ENCODE results near the gene DEK. TPM values are rescaled to one million over a fixed set of nuclear protein-coding genes. Genes with fewer than 3 reads are reported as not detected.

The DEK gene
- total and polyA plus RNA-seq, 2 of the 13 experiments (the other 11 are each of a cell fraction or from before 2014, with no cell fraction given): 53.2 to 276 TPM

GRCh38 chr6:18265787-18266522 is 1.6 kb upstream of the DEK start (continued):
- TF ChIP-seq ZNF264 (CRISPR knock-in tag; IDR thresholded peaks at IDR 0.05): no peak
- TF ChIP-seq ETV5 (CRISPR knock-in tag; IDR thresholded peaks at IDR 0.05; ENCODE audit: borderline replicate concordance): no peak
- TF ChIP-seq KDM2A (CRISPR knock-in tag; IDR thresholded peaks at IDR 0.05; ENCODE audit: borderline replicate concordance, low read depth): no peak
- TF ChIP-seq SRSF4 (IDR thresholded peaks at IDR 0.05; ENCODE audit: low read depth, low read length, poor library complexity, severe bottlenecking): no peak
- 0 out of 2 replicates have a peak, but pooled peaks have one; percentile 30 for TF ChIP-seq SP4 (CRISPR knock-in tag; IDR thresholded peaks at IDR 0.05)
- TF ChIP-seq THAP9 (CRISPR knock-in tag; IDR thresholded peaks at IDR 0.05; ENCODE audit: borderline replicate concordance): no peak; the same call in 1 of the 2 replicates
- TF ChIP-seq ZFAT (CRISPR knock-in tag; conservative IDR thresholded peaks at IDR 0.05): no peak
- TF ChIP-seq ZNF441 (CRISPR knock-in tag; IDR thresholded peaks at IDR 0.05; ENCODE audit: borderline replicate concordance): no peak
- TF ChIP-seq GTF3A (CRISPR knock-in tag; conservative IDR thresholded peaks at IDR 0.05): no peak
- no peak for TF ChIP-seq HOXA5 (CRISPR knock-in tag; IDR thresholded peaks at IDR 0.05)
- no peak for TF ChIP-seq NCOA5 (CRISPR knock-in tag; IDR thresholded peaks at IDR 0.05)
- TF ChIP-seq TBX2 (CRISPR knock-in tag; IDR thresholded peaks at IDR 0.05; ENCODE audit: borderline replicate concordance): no peak
- TF ChIP-seq CSRNP1 (CRISPR knock-in tag; IDR thresholded peaks at IDR 0.05): 0 out of 2 replicates have a peak, but pooled peaks have one; percentile 29
- TF ChIP-seq SMAD1 (CRISPR knock-in tag; IDR thresholded peaks at IDR 0.05; ENCODE audit: borderline replicate concordance, low read depth): no peak
- TF ChIP-seq ZNF30 (CRISPR knock-in tag; IDR thresholded peaks at IDR 0.05): no peak
- no peak for TF ChIP-seq ZNF615 (CRISPR knock-in tag; IDR thresholded peaks at IDR 0.05; ENCODE audit: borderline replicate concordance)
- no peak for TF ChIP-seq ZBTB34 (CRISPR knock-in tag; IDR thresholded peaks at IDR 0.05)
- no peak for TF ChIP-seq ZNF12 (CRISPR knock-in tag; IDR thresholded peaks at IDR 0.05)
- TF ChIP-seq RCOR2 (CRISPR knock-in tag; IDR thresholded peaks at IDR 0.05): no peak
